Stimulated activated CD8-positive, alpha-beta memory T cell treated with anti-CD3 and anti-CD28 coated beads, Interleukin-4, amount 100 ng/mL, for 48 hours (primary cell): ENCODE measurements around the gene RUNX2.
A peak's percentile ranks its signal among the peaks of the same experiment; 100 is the strongest.

Experiments used
- DNase-seq: peaks from one replicate; pipeline ENCODE4 v3.0.0-alpha.2; 2020

The RUNX2 gene

GRCh38 chr6:45436544-45437438 is 108.7 kb downstream of the RUNX2 start:
- DNase-seq = no peak

GRCh38 chr6:45437439-45437815 is 109.3 kb downstream of the RUNX2 start:
- no peak for DNase-seq

GRCh38 chr6:45438151-45438550 is 110.0 kb downstream of the RUNX2 start:
- DNase-seq = no peak

- no peak for DNase-seq
Measured at GRCh38 chr6:45438849-45439406, 110.8 kb downstream of the RUNX2 start.

GRCh38 chr6:45439459-45439858 is 111.3 kb downstream of the RUNX2 start:
- no peak for DNase-seq

- DNase-seq = peak; percentile 54
Measured at GRCh38 chr6:45439861-45440388, 111.8 kb downstream of the RUNX2 start.

GRCh38 chr6:45441851-45442453 is 113.8 kb downstream of the RUNX2 start:
- DNase-seq = no peak

- no peak for DNase-seq
Measured at GRCh38 chr6:45442716-45443115, 114.6 kb downstream of the RUNX2 start.

GRCh38 chr6:45445364-45445748 is 117.2 kb downstream of the RUNX2 start:
- no peak for DNase-seq

GRCh38 chr6:45445749-45446549 is 117.8 kb downstream of the RUNX2 start:
- peak; percentile 56 for DNase-seq

GRCh38 chr6:45447005-45447404 is 118.9 kb downstream of the RUNX2 start:
- no peak for DNase-seq

- DNase-seq = no peak
Measured at GRCh38 chr6:45447716-45448115, 119.6 kb downstream of the RUNX2 start.

GRCh38 chr6:45448417-45449389 is 120.6 kb downstream of the RUNX2 start:
- DNase-seq = no peak

- no peak for DNase-seq
Measured at GRCh38 chr6:45450132-45450531, 122.0 kb downstream of the RUNX2 start.

GRCh38 chr6:45450831-45451230 is 122.7 kb downstream of the RUNX2 start:
- no peak for DNase-seq

GRCh38 chr6:45454008-45454911 is 126.1 kb downstream of the RUNX2 start:
- DNase-seq = no peak

- no peak for DNase-seq
Measured at GRCh38 chr6:45455408-45455807, 127.3 kb downstream of the RUNX2 start.

- no peak for DNase-seq
Measured at GRCh38 chr6:45457141-45457540, 129.0 kb downstream of the RUNX2 start.

GRCh38 chr6:45458672-45459071 is 130.5 kb downstream of the RUNX2 start:
- no peak for DNase-seq

GRCh38 chr6:45460166-45460565 is 132.0 kb downstream of the RUNX2 start:
- DNase-seq = no peak

- DNase-seq = no peak
Measured at GRCh38 chr6:45461486-45461885, 133.4 kb downstream of the RUNX2 start.
